SK-N-SH (cell line): ENCODE measurements around the gene MLLT11. TPM values are rescaled to one million over a fixed set of nuclear protein-coding genes. Genes with fewer than 3 reads are reported as not detected.

ENCODE experiments used
- CTCF ChIA-PET: fragments of 300-600, 350-600 bp; formaldehyde crosslinking; extraction: SDS; loops from one replicate; lab custom pipeline; 2021; lab: Yijun Ruan, JAX
- POLR2A ChIA-PET: fragments of 350-600 bp; sonication (Branson Sonifier 250); formaldehyde crosslinking; extraction: SDS; loops from one replicate; lab custom pipeline; 2020; ENCODE audit warnings: antibody characterized with exemption, inconsistent platforms; lab: Yijun Ruan, JAX
- DNase-seq: peaks from one replicate; pipeline ENCODE4 v3.0.0; 2012
- H2AFZ ChIP-seq: fragments of 200-600 bp; sonication (generic); 2 replicates; pipeline ENCODE4 v1.8.1; 2016; ENCODE audit warnings: antibody characterized with exemption, mild to moderate bottlenecking, low read depth
- H3F3A ChIP-seq: fragments of 200-600 bp; sonication (generic); replicated peaks from 2 replicates; pipeline ENCODE3; 2016; ENCODE audit warnings: antibody characterized with exemption, mild to moderate bottlenecking; ENCODE audit not compliant: insufficient read depth
- H3K27ac ChIP-seq, 2 experiments: fragments of 200-500 bp in 1 of 2; fragments of 200-600 bp in 1 of 2; sonication (Bioruptor generic) in 1 of 2; sonication (generic), shearing (Covaris generic) in 1 of 2; 2 replicates each; pipeline versions ENCODE4 v1.5.1 to v1.6.1; 2014 to 2016; ENCODE audit warnings: low read depth in 2 of 2, inconsistent platforms in 1 of 2, low read length in 1 of 2, mild to moderate bottlenecking in 1 of 2, mixed read lengths in 1 of 2
- H3K27me3 ChIP-seq: fragments of 200-600 bp; sonication (generic), shearing (Covaris generic); 2 replicates; pipeline ENCODE4 v1.6.1; 2016; ENCODE audit warnings: mixed run types; ENCODE audit not compliant: insufficient read depth
- H3K36me3 ChIP-seq, 2 experiments: fragments of 200-500 bp in 1 of 2; fragments of 200-600 bp in 1 of 2; sonication (Bioruptor generic) in 1 of 2; sonication (generic) in 1 of 2; replicated peaks in 1 of 2; 2 replicates each; pipeline versions ENCODE3 to v1.5.1; 2014 to 2016; ENCODE audit warnings: low read length in 1 of 2, mild to moderate bottlenecking in 1 of 2; ENCODE audit not compliant: insufficient read depth in 2 of 2, control insufficient read depth in 1 of 2
- H3K4me1 ChIP-seq, 2 experiments: fragments of 200-500 bp in 1 of 2; fragments of 200-600 bp in 1 of 2; sonication (Bioruptor generic) in 1 of 2; sonication (generic), shearing (Covaris generic) in 1 of 2; 2 replicates each; pipeline versions ENCODE4 v1.5.1 to v1.6.1; 2014 to 2016; ENCODE audit warnings: low read depth in 1 of 2, low read length in 1 of 2, mixed run types in 1 of 2; ENCODE audit not compliant: insufficient read depth in 2 of 2, control insufficient read depth in 1 of 2
- H3K4me2 ChIP-seq: fragments of 200-600 bp; sonication (generic), shearing (Covaris generic); 2 replicates; pipeline ENCODE4 v1.6.1; 2017; ENCODE audit warnings: mixed run types
- H3K4me3 ChIP-seq, 2 experiments: fragments of 200-500 bp in 1 of 2; fragments of 200-600 bp in 1 of 2; sonication (Bioruptor generic) in 1 of 2; sonication (generic), shearing (Covaris generic) in 1 of 2; 2 replicates each; pipeline versions ENCODE4 v1.5.1 to v1.8.1; 2014 to 2016; ENCODE audit warnings: low read depth in 2 of 2, inconsistent platforms in 1 of 2, low read length in 1 of 2, mild to moderate bottlenecking in 1 of 2, mixed read lengths in 1 of 2, moderate library complexity in 1 of 2
- H3K79me2 ChIP-seq: fragments of 200-600 bp; sonication (generic); 2 replicates; pipeline ENCODE4 v1.8.1; 2017; ENCODE audit warnings: mild to moderate bottlenecking; ENCODE audit not compliant: insufficient read depth
- H3K9ac ChIP-seq: fragments of 200-600 bp; sonication (generic); 2 replicates; pipeline ENCODE4 v1.6.1; 2017; ENCODE audit warnings: mixed run types
- H3K9me2 ChIP-seq: fragments of 200-600 bp; sonication (generic); 2 replicates; pipeline ENCODE4 v1.6.1; 2017; ENCODE audit warnings: mixed run types
- H3K9me3 ChIP-seq: fragments of 200-600 bp; sonication (generic); 2 replicates; pipeline ENCODE4 v1.6.1; 2017; ENCODE audit warnings: mixed run types, mild to moderate bottlenecking, moderate library complexity
- H4K20me1 ChIP-seq: fragments of 200-600 bp; sonication (generic); 2 replicates; pipeline ENCODE4 v1.6.1; 2017; ENCODE audit warnings: mild to moderate bottlenecking, mixed run types; ENCODE audit not compliant: insufficient read depth
- CTCF ChIP-seq: fragments of 200-600 bp; sonication (generic); IDR thresholded peaks from 2 replicates; pipeline ENCODE4 v1.6.1; 2017; ENCODE audit warnings: antibody characterized with exemption, mild to moderate bottlenecking, moderate library complexity
- EZH2phosphoT487 ChIP-seq: fragments of 200-600 bp; sonication (generic); IDR thresholded peaks from 2 replicates; pipeline ENCODE4 v1.6.1; 2017; ENCODE audit warnings: low read depth, mixed run types, mild to moderate bottlenecking, antibody characterized with exemption, moderate library complexity, borderline replicate concordance
- FOSL2 ChIP-seq: IDR thresholded peaks from 2 replicates; pipeline ENCODE4 v1.4.0; 2012; ENCODE audit warnings: low read depth, mild to moderate bottlenecking, moderate library complexity, borderline replicate concordance
- FOXM1 ChIP-seq: IDR thresholded peaks from 2 replicates; pipeline ENCODE4 v1.4.0; 2012; ENCODE audit warnings: low read depth, mild to moderate bottlenecking
- GABPA ChIP-seq: IDR thresholded peaks from 2 replicates; pipeline ENCODE4 v1.4.0; 2012; ENCODE audit warnings: low read depth, mild to moderate bottlenecking
- JUND ChIP-seq: IDR thresholded peaks from 2 replicates; pipeline ENCODE4 v1.4.0; 2012
- NFIC ChIP-seq: IDR thresholded peaks from 2 replicates; pipeline ENCODE4 v1.4.0; 2012; ENCODE audit warnings: borderline replicate concordance
- POLR2AphosphoS5 ChIP-seq: IDR thresholded peaks from 2 replicates; pipeline ENCODE4 v1.6.1; 2012; ENCODE audit warnings: low read depth, low read length
- RCOR1 ChIP-seq: fragments of 150-350 bp; IDR thresholded peaks from 2 replicates; pipeline ENCODE4 v1.6.1; 2017; ENCODE audit warnings: antibody characterized with exemption, low read length
- SIN3A ChIP-seq: IDR thresholded peaks from 2 replicates; pipeline ENCODE4 v1.6.1; 2012; ENCODE audit warnings: low read depth, mild to moderate bottlenecking, low read length, moderate library complexity, borderline replicate concordance
- SMC3 ChIP-seq: IDR thresholded peaks from 2 replicates; pipeline ENCODE4 v1.6.1; 2012; ENCODE audit warnings: low read depth, low read length, improper control_type of control experiment
- TAF1 ChIP-seq: IDR thresholded peaks from 2 replicates; pipeline ENCODE4 v1.6.1; 2012; ENCODE audit warnings: low read depth, mild to moderate bottlenecking, low read length, moderate library complexity, borderline replicate concordance
- TCF12 ChIP-seq: IDR thresholded peaks from 2 replicates; pipeline ENCODE4 v1.4.0; 2012
- WGBS: methylation state at CpG from one replicate; pipeline ENCODE4 v1.1.6; 2017; ENCODE audit warnings: low lambda C conversion rate; 5-methylcytosine and 5-hydroxymethylcytosine counted together
- polyA plus RNA-seq, 3 experiments: library from polyadenylated mRNA; depleted of rRNA; stranded (reverse); fragments of >200 nt; gene quantifications; 2 replicates each; pipeline ENCODE4 v1.2.3, GENCODE V29; 2012
- TF ChIP-seq, protein P1 (sequence below): IDR thresholded peaks from 2 replicates; pipeline ENCODE4 v1.4.0; 2012; ENCODE audit warnings: low read depth, borderline replicate concordance
- TF ChIP-seq, protein P2 (sequence below): IDR thresholded peaks from 2 replicates; pipeline ENCODE4 v1.4.0; 2012; ENCODE audit warnings: low read depth
- TF ChIP-seq, protein P3 (sequence below): fragments of 150-350 bp; IDR thresholded peaks from 2 replicates; pipeline ENCODE4 v1.6.1; 2016; ENCODE audit warnings: mild to moderate bottlenecking, low read depth, low read length

MLLT11 gene
- polyA plus RNA-seq, 1 of the 3 experiments (the other 2 are of a cell fraction): 26.7 TPM

- Histone ChIP-seq H3F3A (peaks cover 31% of the 10 kb centered on the region), H3K36me3 (peaks cover 56 to 61% of the 10 kb centered on the region in 2 experiments), H3K9ac (no peak overlapping the region), H3K4me1 (peaks cover 7 to 21% of the 10 kb centered on the region in 2 experiments; a peak in 3 of 4 replicates), H3K4me3 (no peak overlapping the region), H3K27ac (no peak overlapping the region), H2AFZ (no peak overlapping the region), H3K79me2 (peaks cover 57% of the 10 kb centered on the region), H4K20me1 (peaks cover 36% of the 10 kb centered on the region), H3K9me3 (no peaks in the 10 kb centered on the region), H3K4me2 (no peak overlapping the region), H3K27me3 (no peaks in the 10 kb centered on the region), H3K9me2 (no peaks in the 10 kb centered on the region)
- POLR2A ChIA-PET: no interaction called here
- CTCF ChIA-PET: interaction anchor here (1.0 kb wide), 1 partner anchor 31 kb away, joined by 6 read pairs; no protein-coding TSS in a partner anchor
- WGBS: 100% methylated on average over 1 of the region's 2 CpGs
- TF ChIP-seq EZH2phosphoT487 (no peak), SIN3A (no peak), TCF12 (no peak), SMC3 (no peak), JUND (no peak), GABPA (no peak), CTCF (no peak), RCOR1 (no peak), FOSL2 (no peak), FOXM1 (no peak), NFIC (no peak), POLR2AphosphoS5 (no peak), TAF1 (no peak)
- TF ChIP-seq, protein P1, sequence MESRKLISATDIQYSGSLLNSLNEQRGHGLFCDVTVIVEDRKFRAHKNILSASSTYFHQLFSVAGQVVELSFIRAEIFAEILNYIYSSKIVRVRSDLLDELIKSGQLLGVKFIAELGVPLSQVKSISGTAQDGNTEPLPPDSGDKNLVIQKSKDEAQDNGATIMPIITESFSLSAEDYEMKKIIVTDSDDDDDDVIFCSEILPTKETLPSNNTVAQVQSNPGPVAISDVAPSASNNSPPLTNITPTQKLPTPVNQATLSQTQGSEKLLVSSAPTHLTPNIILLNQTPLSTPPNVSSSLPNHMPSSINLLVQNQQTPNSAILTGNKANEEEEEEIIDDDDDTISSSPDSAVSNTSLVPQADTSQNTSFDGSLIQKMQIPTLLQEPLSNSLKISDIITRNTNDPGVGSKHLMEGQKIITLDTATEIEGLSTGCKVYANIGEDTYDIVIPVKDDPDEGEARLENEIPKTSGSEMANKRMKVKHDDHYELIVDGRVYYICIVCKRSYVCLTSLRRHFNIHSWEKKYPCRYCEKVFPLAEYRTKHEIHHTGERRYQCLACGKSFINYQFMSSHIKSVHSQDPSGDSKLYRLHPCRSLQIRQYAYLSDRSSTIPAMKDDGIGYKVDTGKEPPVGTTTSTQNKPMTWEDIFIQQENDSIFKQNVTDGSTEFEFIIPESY: no peak
- TF ChIP-seq, protein P2, sequence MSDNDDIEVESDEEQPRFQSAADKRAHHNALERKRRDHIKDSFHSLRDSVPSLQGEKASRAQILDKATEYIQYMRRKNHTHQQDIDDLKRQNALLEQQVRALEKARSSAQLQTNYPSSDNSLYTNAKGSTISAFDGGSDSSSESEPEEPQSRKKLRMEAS: no peak
- TF ChIP-seq, protein P3, sequence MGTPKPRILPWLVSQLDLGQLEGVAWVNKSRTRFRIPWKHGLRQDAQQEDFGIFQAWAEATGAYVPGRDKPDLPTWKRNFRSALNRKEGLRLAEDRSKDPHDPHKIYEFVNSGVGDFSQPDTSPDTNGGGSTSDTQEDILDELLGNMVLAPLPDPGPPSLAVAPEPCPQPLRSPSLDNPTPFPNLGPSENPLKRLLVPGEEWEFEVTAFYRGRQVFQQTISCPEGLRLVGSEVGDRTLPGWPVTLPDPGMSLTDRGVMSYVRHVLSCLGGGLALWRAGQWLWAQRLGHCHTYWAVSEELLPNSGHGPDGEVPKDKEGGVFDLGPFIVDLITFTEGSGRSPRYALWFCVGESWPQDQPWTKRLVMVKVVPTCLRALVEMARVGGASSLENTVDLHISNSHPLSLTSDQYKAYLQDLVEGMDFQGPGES: no peak
- DNase-seq: no peak
These were observed 4.6 kb upstream of the MLLT11 start for GRCh38 chr1:151055581-151055980.
